ENCODE results near the gene VPS35L.

- TF ChIP-seq POLR2A (IDR thresholded peaks at IDR 0.05) (no peak), EP300 (IDR thresholded peaks at IDR 0.05) (no peak)
Observed at GRCh38 chr16:19748389-19749168, 193.1 kb downstream of the VPS35L start.

Data from tibial nerve (tissue), 3 donors.